KMS-11 (cell line): ENCODE results near the gene PDE4D.

Experiments used
- H2AFZ ChIP-seq: fragments of 200-600 bp; sonication (generic); 2 replicates; pipeline ENCODE4 v1.6.1; 2016; ENCODE audit warnings: antibody characterized with exemption, mixed run types, low read depth
- H3K27ac ChIP-seq: fragments of 200-600 bp; sonication (generic); 2 replicates; pipeline ENCODE4 v1.6.1; 2016; ENCODE audit warnings: mild to moderate bottlenecking, mixed run types
- H3K27me3 ChIP-seq: fragments of 200-600 bp; sonication (generic); 2 replicates; pipeline ENCODE4 v1.6.1; 2017; ENCODE audit warnings: mild to moderate bottlenecking, low read depth, mixed run types, moderate library complexity; ENCODE audit not compliant: insufficient read depth
- H3K36me3 ChIP-seq: fragments of 200-600 bp; sonication (generic); 2 replicates; pipeline ENCODE4 v1.6.1; 2017; ENCODE audit warnings: mild to moderate bottlenecking, mixed run types; ENCODE audit not compliant: insufficient read depth
- H3K4me1 ChIP-seq: fragments of 200-600 bp; sonication (generic); 2 replicates; pipeline ENCODE4 v1.6.1; 2016; ENCODE audit warnings: mild to moderate bottlenecking, low read depth, mixed run types; ENCODE audit not compliant: poor library complexity, severe bottlenecking
- H3K4me2 ChIP-seq: fragments of 200-600 bp; sonication (generic); 2 replicates; pipeline ENCODE4 v1.7.0; 2016; ENCODE audit warnings: mild to moderate bottlenecking, mixed run types
- H3K4me3 ChIP-seq: fragments of 200-600 bp; sonication (generic); IDR thresholded peaks from 2 replicates; pipeline ENCODE4 v1.6.1; 2017; ENCODE audit warnings: low read depth, low read length, mixed read lengths; ENCODE audit not compliant: insufficient read depth
- H3K79me2 ChIP-seq: fragments of 200-600 bp; sonication (generic); 2 replicates; pipeline ENCODE4 v1.6.1; 2016; ENCODE audit warnings: low read depth, mixed run types; ENCODE audit not compliant: insufficient read depth
- H3K9ac ChIP-seq: fragments of 200-600 bp; sonication (generic); 2 replicates; pipeline ENCODE4 v1.6.1; 2016; ENCODE audit warnings: mild to moderate bottlenecking, mixed run types
- H4K20me1 ChIP-seq: fragments of 200-600 bp; sonication (generic); 2 replicates; pipeline ENCODE4 v1.6.1; 2016; ENCODE audit warnings: mild to moderate bottlenecking, mixed run types; ENCODE audit not compliant: insufficient read depth
- CTCF ChIP-seq: fragments of 200-600 bp; sonication (generic); conservative IDR thresholded peaks from 2 replicates; pipeline ENCODE4 v1.6.1; 2017; ENCODE audit warnings: low read depth, mild to moderate bottlenecking, antibody characterized with exemption, low read length, moderate library complexity, mixed read lengths

Gene PDE4D

GRCh38 chr5:59095480-59095879, 798.0 kb downstream of the PDE4D start:
- no peak overlapping the region for H2AFZ ChIP-seq
- no peaks in the 10 kb centered on the region for H3K27me3 ChIP-seq
- no peaks in the 10 kb centered on the region for H4K20me1 ChIP-seq
- H3K27ac ChIP-seq: no peak overlapping the region
- no peaks in the 10 kb centered on the region for H3K36me3 ChIP-seq
- H3K4me2 ChIP-seq: no peak overlapping the region
- H3K9ac ChIP-seq: no peak overlapping the region
- no peak for TF ChIP-seq CTCF
- H3K4me3 ChIP-seq: no peak overlapping the region
- no peaks in the 10 kb centered on the region for H3K79me2 ChIP-seq
- H3K4me1 ChIP-seq: peaks cover 9% of the 10 kb centered on the region

GRCh38 chr5:59094864-59095263, 798.7 kb downstream of the PDE4D start:
- no peak overlapping the region for H2AFZ ChIP-seq
- H3K79me2 ChIP-seq: no peaks in the 10 kb centered on the region

GRCh38 chr5:59093329-59093728, 800.2 kb downstream of the PDE4D start:
- no peak overlapping the region for H3K9ac ChIP-seq
- H3K36me3 ChIP-seq: no peaks in the 10 kb centered on the region
- no peak overlapping the region for H2AFZ ChIP-seq
- H3K4me3 ChIP-seq: no peak overlapping the region
- H3K4me1 ChIP-seq: no peaks in the 10 kb centered on the region
- no peak for TF ChIP-seq CTCF
- H3K27me3 ChIP-seq: no peaks in the 10 kb centered on the region
- no peak overlapping the region for H3K4me2 ChIP-seq
- H3K27ac ChIP-seq: no peak overlapping the region
- H3K79me2 ChIP-seq: no peaks in the 10 kb centered on the region
- H4K20me1 ChIP-seq: no peaks in the 10 kb centered on the region

More at GRCh38 chr5:59094864-59095263, 798.7 kb downstream of the PDE4D start:
- H3K27me3 ChIP-seq: no peaks in the 10 kb centered on the region
- no peaks in the 10 kb centered on the region for H3K36me3 ChIP-seq
- H3K4me1 ChIP-seq: peaks cover 5% of the 10 kb centered on the region
- TF ChIP-seq CTCF: no peak
- H3K9ac ChIP-seq: no peak overlapping the region
- no peaks in the 10 kb centered on the region for H4K20me1 ChIP-seq
- no peak overlapping the region for H3K4me3 ChIP-seq
- no peak overlapping the region for H3K27ac ChIP-seq
- H3K4me2 ChIP-seq: no peak overlapping the region

GRCh38 chr5:59092758-59093157, 800.8 kb downstream of the PDE4D start:
- Histone ChIP-seq H3K27ac (no peak overlapping the region), H2AFZ (no peak overlapping the region), H3K79me2 (no peaks in the 10 kb centered on the region), H3K4me3 (no peak overlapping the region), H3K9ac (no peak overlapping the region), H4K20me1 (no peaks in the 10 kb centered on the region), H3K4me1 (no peaks in the 10 kb centered on the region), H3K36me3 (no peaks in the 10 kb centered on the region), H3K4me2 (no peak overlapping the region), H3K27me3 (no peaks in the 10 kb centered on the region)
- no peak for TF ChIP-seq CTCF

- no peak overlapping the region for H3K4me3 ChIP-seq
- H2AFZ ChIP-seq: no peak overlapping the region
Observed at GRCh38 chr5:59091965-59092364, 801.6 kb downstream of the PDE4D start.

More at GRCh38 chr5:59091965-59092364, 801.6 kb downstream of the PDE4D start:
- no peaks in the 10 kb centered on the region for H3K79me2 ChIP-seq
- H3K4me1 ChIP-seq: no peaks in the 10 kb centered on the region
- no peak overlapping the region for H3K9ac ChIP-seq
- H3K4me2 ChIP-seq: no peak overlapping the region
- no peaks in the 10 kb centered on the region for H3K27me3 ChIP-seq
- no peaks in the 10 kb centered on the region for H4K20me1 ChIP-seq
- TF ChIP-seq CTCF: no peak
- no peaks in the 10 kb centered on the region for H3K36me3 ChIP-seq
- H3K27ac ChIP-seq: no peak overlapping the region
